Testis (tissue), 2 donors: ENCODE results near the gene MTF1.

ENCODE experiments used
- CTCF ChIP-seq, 3 experiments: fragments of 450-650 bp in 2 of 3; fragments of 200-600 bp in 1 of 3; sonication (generic) in 1 of 3; IDR thresholded peaks; one replicate each; pipeline ENCODE4 v1.5.1; 2016 to 2019; ENCODE audit warnings: antibody characterized with exemption in 3 of 3, mild to moderate bottlenecking in 2 of 3, moderate library complexity in 1 of 3
- POLR2A ChIP-seq: fragments of 450-650 bp; IDR thresholded peaks from one replicate; pipeline ENCODE4 v1.6.1; 2017; ENCODE audit warnings: antibody characterized with exemption, mild to moderate bottlenecking, moderate library complexity

- TF ChIP-seq POLR2A (no peak), CTCF (IDR thresholded peaks at IDR 0.05) (peak; percentile 41 to 73 (median 48))
Measured at GRCh38 chr1:37811027-37811655, 48.3 kb downstream of the MTF1 start.
